ENCODE measurements around the gene RTP3.
A peak's percentile ranks its signal among the peaks of the same experiment; 100 is the strongest.

DNA sequence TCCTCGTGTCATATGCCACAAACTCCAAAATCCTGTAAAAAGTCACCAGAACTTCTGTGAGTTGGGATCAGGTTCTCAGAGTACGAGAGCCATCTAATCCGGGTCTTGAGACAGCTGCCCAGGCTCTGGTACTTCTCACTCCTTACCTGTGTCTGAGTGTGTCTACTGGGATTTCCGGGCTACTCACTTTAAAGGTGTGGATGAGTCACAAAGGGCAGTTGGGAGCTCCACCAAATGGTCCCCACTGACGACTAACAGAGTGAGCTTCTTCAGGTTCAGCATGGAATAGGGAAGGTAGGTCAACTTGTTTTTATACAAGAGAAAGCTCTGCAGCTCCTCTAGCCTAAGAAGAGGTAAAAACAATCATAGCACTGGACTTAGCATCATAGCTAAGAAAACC, 29.5 kb downstream of the RTP3 start:
- TF ChIP-seq EZH2phosphoT487 (IDR thresholded peaks at IDR 0.05; ENCODE audit: borderline replicate concordance) (no peak), CBX3 (IDR thresholded peaks at IDR 0.05; ENCODE audit: low read depth) (peak; percentile 39; the same call in 1 of the 2 replicates), POLR2AphosphoS5 (IDR thresholded peaks at IDR 0.05; ENCODE audit: low read depth, low read length) (no peak), EZH2 (IDR thresholded peaks at IDR 0.05) (no peak), RAD21 (IDR thresholded peaks at IDR 0.05; ENCODE audit: low read depth) (no peak), YY1 (IDR thresholded peaks at IDR 0.05; ENCODE audit: extremely low read depth, insufficient replicate concordance, low read depth, low read length) (no peak), EGR1 (IDR thresholded peaks at IDR 0.05; ENCODE audit: low read depth) (no peak), TCF7L2 (IDR thresholded peaks at IDR 0.05; ENCODE audit: borderline replicate concordance, extremely low read depth, insufficient read depth, insufficient read length) (no peak), SRF (IDR thresholded peaks at IDR 0.05; ENCODE audit: low read depth) (no peak), POLR2A (IDR thresholded peaks at IDR 0.05; ENCODE audit: borderline replicate concordance, extremely low read depth, insufficient read depth, insufficient read length) (no peak), SP1 (IDR thresholded peaks at IDR 0.05; ENCODE audit: low read depth) (0 out of 2 replicates have a peak, but pooled peaks have one; percentile 26)
- TF ChIP-seq, protein P1, sequence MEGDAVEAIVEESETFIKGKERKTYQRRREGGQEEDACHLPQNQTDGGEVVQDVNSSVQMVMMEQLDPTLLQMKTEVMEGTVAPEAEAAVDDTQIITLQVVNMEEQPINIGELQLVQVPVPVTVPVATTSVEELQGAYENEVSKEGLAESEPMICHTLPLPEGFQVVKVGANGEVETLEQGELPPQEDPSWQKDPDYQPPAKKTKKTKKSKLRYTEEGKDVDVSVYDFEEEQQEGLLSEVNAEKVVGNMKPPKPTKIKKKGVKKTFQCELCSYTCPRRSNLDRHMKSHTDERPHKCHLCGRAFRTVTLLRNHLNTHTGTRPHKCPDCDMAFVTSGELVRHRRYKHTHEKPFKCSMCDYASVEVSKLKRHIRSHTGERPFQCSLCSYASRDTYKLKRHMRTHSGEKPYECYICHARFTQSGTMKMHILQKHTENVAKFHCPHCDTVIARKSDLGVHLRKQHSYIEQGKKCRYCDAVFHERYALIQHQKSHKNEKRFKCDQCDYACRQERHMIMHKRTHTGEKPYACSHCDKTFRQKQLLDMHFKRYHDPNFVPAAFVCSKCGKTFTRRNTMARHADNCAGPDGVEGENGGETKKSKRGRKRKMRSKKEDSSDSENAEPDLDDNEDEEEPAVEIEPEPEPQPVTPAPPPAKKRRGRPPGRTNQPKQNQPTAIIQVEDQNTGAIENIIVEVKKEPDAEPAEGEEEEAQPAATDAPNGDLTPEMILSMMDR (IDR thresholded peaks at IDR 0.05 in 2 of 3, conservative IDR thresholded peaks at IDR 0.05 in 1 of 3; ENCODE audit: borderline replicate concordance in 1 of 3, insufficient read depth in 1 of 3, low read depth in 2 of 3, low read length in 2 of 3) = no peak
